Measurements from ENCODE around the gene STXBP1. TPM values are rescaled to one million over a fixed set of nuclear protein-coding genes. Genes with fewer than 3 reads are reported as not detected.

STXBP1 gene
- total RNA-seq, 4 donors from 2014 or later, result 3.4 to 36.8 (median 9.2) TPM

DNA sequence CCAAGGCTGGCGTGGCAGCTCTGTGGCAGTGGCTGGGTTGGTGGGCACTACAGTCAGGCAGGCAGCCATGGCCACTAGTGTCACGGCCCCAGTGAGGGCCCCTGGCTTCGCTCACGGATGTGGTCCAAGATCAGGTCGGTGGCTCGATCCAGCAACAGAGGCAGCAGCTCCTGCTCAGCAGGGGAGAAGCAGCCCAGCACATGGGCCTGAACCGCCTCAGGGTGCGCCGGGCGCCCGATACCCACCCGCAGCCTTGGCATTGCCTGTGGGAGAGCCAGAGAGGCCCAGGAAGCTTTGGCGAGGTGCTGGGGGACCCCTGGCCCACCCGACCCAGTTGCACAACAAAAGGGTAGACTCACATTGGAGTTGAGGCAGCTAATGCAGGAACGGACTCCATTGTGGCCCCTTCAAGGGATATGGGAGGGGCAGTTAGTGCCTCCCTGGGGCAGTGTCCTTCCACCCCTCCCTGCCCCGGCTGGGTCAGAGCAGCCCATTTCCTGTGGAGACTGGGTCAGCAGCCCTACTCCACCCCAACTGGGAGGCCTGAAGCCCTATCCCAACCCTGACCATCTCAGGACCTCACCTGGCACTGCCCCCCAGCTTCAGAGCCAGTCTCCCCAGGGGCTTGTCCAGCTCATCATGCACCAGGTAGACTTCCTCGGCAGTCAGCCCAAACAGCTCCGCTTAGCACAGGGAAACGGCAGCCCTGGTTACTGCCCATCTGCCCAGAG, 102.1 kb downstream of the STXBP1 start:
- in situ Hi-C loops (cut with MboI; ENCODE audit: low sequenced_read_pairs in 4 of 4) (no loop called here), intact Hi-C loops (cut with DNase I; ENCODE audit: low total_unique reads) (loop anchor here (2.0 to 5.0 kb wide), 2 partner anchors 31 to 102 kb away; partner anchors contain the start of gene STXBP1)
- no peaks in the 10 kb centered on the region for H3K36me3 ChIP-seq
- no peaks in the 10 kb centered on the region for H3K9me3 ChIP-seq
- peaks cover 12 to 14% of the 10 kb centered on the region in 2 donors for H3K4me1 ChIP-seq
- H3K4me3 ChIP-seq, result peak overlapping the region; percentile 74 to 85 (median 78)
- H3K27ac ChIP-seq, result no peak overlapping the region
- no peaks in the 10 kb centered on the region for H3K27me3 ChIP-seq
- ATAC-seq (no peak), DNase-seq (no peak)
- TF ChIP-seq, protein P1, sequence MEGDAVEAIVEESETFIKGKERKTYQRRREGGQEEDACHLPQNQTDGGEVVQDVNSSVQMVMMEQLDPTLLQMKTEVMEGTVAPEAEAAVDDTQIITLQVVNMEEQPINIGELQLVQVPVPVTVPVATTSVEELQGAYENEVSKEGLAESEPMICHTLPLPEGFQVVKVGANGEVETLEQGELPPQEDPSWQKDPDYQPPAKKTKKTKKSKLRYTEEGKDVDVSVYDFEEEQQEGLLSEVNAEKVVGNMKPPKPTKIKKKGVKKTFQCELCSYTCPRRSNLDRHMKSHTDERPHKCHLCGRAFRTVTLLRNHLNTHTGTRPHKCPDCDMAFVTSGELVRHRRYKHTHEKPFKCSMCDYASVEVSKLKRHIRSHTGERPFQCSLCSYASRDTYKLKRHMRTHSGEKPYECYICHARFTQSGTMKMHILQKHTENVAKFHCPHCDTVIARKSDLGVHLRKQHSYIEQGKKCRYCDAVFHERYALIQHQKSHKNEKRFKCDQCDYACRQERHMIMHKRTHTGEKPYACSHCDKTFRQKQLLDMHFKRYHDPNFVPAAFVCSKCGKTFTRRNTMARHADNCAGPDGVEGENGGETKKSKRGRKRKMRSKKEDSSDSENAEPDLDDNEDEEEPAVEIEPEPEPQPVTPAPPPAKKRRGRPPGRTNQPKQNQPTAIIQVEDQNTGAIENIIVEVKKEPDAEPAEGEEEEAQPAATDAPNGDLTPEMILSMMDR (IDR thresholded peaks at IDR 0.05 in 4 of 5, conservative IDR thresholded peaks at IDR 0.05 in 1 of 5), result no peak
- TF ChIP-seq POLR2A (IDR thresholded peaks at IDR 0.05), result no peak

DNA sequence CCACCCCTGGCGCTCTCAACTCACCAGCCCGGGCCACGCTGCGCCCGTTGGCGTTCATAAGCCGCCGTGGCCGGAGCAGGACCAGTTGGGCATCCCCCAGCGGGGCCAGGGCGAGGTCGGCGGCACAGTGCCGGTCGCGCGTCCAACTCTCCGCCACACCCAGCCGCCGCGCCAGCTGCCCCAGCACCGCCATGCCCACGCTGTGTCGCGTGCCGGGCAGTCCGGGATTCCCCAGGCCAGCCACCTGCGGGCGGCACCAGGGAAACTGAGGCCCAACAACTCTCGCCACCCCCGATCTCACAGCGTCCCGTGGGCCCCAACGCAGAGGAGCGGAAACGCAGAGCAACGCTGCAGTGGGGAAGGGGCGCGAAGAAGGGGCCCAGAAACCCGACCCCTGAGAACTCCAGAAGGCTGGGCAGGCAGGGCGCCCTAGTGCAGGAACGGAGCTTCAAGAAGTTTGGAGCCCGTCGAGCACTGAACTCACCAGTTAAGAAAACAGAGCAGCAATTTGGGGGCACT, 102.9 kb downstream of the STXBP1 start:
- H3K4me3 ChIP-seq, result peak overlapping the region; percentile 74 to 85 (median 78)
- TF ChIP-seq, protein P1 (IDR thresholded peaks at IDR 0.05 in 4 of 5, conservative IDR thresholded peaks at IDR 0.05 in 1 of 5), result no peak
- TF ChIP-seq POLR2A (IDR thresholded peaks at IDR 0.05), result no peak
- no peaks in the 10 kb centered on the region for H3K9me3 ChIP-seq
- intact Hi-C loops (cut with DNase I; ENCODE audit: low total_unique reads), result loop anchor here (1.0 to 5.0 kb wide), 3 partner anchors 15 to 103 kb away; partner anchors contain the start of gene STXBP1
- no peaks in the 10 kb centered on the region for H3K36me3 ChIP-seq
- H3K4me1 ChIP-seq, result peaks cover 12 to 14% of the 10 kb centered on the region in 2 donors
- H3K27ac ChIP-seq, result peak overlapping the region; percentile 84 to 86 (median 84)
- in situ Hi-C loops (cut with MboI; ENCODE audit: low sequenced_read_pairs in 4 of 4), result no loop called here
- DNase-seq, result peak in 1 of 2 donors; percentile 33
- ATAC-seq, result peak; percentile 21 to 26
- H3K27me3 ChIP-seq, result no peaks in the 10 kb centered on the region

DNA sequence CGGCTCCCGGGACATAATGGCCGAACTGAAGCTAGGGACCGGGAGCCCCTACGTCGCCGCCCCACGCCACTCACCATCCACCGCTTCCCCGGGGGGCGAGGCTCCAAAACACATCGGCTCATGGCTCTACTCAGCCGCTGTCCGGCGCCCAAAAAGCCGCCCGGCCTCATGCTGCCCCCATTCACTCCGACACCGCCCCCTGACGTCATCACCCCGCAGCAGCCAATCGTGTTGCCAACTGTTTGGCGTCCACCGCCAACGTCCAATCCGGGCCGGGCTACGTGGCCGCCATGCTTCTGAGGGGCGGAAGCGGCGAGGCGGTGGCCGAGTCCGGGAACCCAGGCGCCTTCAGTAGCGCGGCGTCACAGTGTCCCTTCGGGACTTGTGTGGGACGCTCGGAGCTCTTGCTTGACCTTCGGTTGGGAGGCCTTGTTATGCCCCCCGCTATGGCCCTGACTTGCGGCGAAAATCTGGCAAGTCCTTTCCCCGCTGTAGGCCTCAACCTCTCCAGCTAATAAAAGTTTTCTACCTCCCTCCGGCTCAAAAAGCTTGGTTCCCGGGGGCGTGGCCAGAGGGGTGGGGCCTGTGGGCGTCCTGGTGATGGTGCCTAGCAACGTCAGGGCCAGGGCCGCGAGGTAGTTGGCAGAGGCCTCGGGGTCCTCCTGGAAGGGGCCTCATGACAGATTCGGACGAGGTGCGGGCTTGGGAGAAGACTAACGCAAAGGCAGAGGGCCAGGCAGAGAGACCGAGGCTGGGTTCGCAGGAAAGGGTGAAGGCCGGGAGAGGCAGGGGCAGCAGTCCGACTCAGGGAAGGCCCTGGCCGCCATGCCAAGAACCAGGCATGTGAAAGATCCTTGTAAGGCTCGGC, 103.6 kb downstream of the STXBP1 start, which contains the start of the genes PTRH1 and TTC16:
Gene PTRH1, minus strand, starts transcription at position 194 of the 868 bp plus-strand sequence. Its CDS starts 24 bp downstream, at position 170.
Gene TTC16, plus strand, starts transcription at position 610 of the 868 bp plus-strand sequence. Its CDS starts 67 bp downstream, at position 677.
- in situ Hi-C loops (cut with MboI; ENCODE audit: low sequenced_read_pairs in 4 of 4) (no loop called here), intact Hi-C loops (cut with DNase I; ENCODE audit: low total_unique reads) (loop anchor here (1.0 to 2.0 kb wide), 3 partner anchors 15 to 33 kb away; no protein-coding TSS in a partner anchor)
- H3K27me3 ChIP-seq, result no peaks in the 10 kb centered on the region
- peaks cover 12 to 14% of the 10 kb centered on the region in 2 donors for H3K4me1 ChIP-seq
- H3K27ac ChIP-seq, result peak within 1 kb of the TSS; percentile 84 to 86 (median 84)
- H3K9me3 ChIP-seq, result no peaks in the 10 kb centered on the region
- peak; percentile 95 to 96 for DNase-seq
- peak; percentile 71 to 78 for TF ChIP-seq POLR2A (IDR thresholded peaks at IDR 0.05)
- TF ChIP-seq, protein P1 (IDR thresholded peaks at IDR 0.05 in 4 of 5, conservative IDR thresholded peaks at IDR 0.05 in 1 of 5), result no peak
- H3K4me3 ChIP-seq, result peak within 1 kb of the TSS; percentile 74 to 85 (median 78)
- ATAC-seq, result peak; percentile 94 to 96
- H3K36me3 ChIP-seq, result no peaks in the 10 kb centered on the region

DNA sequence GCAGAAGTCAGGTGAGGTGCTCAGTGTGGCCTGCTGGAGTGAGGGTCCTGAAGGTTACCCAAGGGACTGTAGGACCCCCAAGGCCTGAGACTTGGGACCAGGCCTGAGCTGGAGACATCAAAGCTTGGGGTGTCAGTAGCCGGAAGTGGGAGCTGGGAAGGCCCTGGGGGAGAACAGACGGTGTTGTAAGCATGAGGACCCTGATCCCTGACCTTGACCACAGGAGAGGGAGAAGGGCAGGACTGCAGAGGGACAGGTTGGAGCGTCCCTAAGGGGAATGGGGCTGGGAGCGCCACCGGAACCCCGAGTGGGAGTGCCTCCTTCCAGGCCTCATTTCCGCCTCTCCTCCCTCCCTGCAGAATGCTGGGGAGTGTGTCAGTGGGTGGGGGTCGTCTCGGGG, 104.3 kb downstream of the STXBP1 start:
- no peaks in the 10 kb centered on the region for H3K27me3 ChIP-seq

More for the DNA sequence above, 104.3 kb downstream of the STXBP1 start:
- no peak for DNase-seq
- intact Hi-C loops (cut with DNase I; ENCODE audit: low total_unique reads) (loop anchor here (1.0 kb wide), 1 partner anchor 18 kb away; no protein-coding TSS in a partner anchor), in situ Hi-C loops (cut with MboI; ENCODE audit: low sequenced_read_pairs in 4 of 4) (no loop called here)
- peaks cover 12 to 14% of the 10 kb centered on the region in 2 donors for H3K4me1 ChIP-seq
- TF ChIP-seq POLR2A (IDR thresholded peaks at IDR 0.05), result no peak
- TF ChIP-seq, protein P1 (IDR thresholded peaks at IDR 0.05 in 4 of 5, conservative IDR thresholded peaks at IDR 0.05 in 1 of 5), result no peak
- no peaks in the 10 kb centered on the region for H3K36me3 ChIP-seq
- ATAC-seq, result no peak
- peak overlapping the region; percentile 74 to 85 (median 78) for H3K4me3 ChIP-seq
- peak overlapping the region; percentile 84 to 86 (median 84) for H3K27ac ChIP-seq
- no peaks in the 10 kb centered on the region for H3K9me3 ChIP-seq

Data from gastrocnemius medialis (tissue), 4 donors.